ENCODE data around the gene URB1. TPM values are rescaled to one million over a fixed set of nuclear protein-coding genes. Genes with fewer than 3 reads are reported as not detected.

URB1 gene
- polyA plus RNA-seq, 3 donors: 3.8 to 9.1 (median 4.0) TPM

DNA sequence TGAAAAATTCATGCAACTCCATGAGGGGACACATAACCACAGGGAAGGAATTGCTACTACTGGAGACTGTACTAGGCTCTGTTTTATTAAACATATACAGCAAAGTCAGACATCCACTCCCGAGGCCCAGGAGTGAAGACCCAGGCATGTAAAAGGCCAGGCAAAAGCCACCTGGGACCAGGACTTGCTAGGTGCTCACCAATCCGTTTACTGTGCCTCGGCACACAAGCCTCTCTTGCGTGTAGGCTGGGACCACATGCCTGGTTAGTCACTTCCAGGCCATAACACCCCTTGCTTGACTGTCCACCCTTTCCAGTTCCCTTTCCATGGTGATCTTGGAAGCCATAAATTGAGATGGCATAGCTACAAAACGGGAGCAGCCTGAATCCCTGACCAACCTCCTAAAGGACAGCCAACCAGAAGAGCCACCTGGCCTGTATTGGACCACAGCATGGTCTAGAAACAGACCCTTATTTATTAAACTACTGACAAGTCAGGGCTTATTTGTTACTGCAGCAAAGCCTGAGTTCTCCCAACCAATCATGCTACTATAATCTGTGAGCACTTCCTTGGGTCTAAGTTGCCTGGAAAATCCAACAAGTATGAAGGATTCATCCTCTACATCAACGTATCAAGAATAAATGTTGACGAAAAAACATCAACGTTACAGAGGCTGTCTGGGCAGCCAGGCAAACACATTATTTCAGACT lies 39.7 kb downstream of the URB1 start:
- WGBS, 3 donors: 93 to 97% (median 95%) methylated on average over 8 of the region's 8 CpGs
- no peak overlapping the region for H3K27ac ChIP-seq (ENCODE audit: low read depth, low read length)

DNA sequence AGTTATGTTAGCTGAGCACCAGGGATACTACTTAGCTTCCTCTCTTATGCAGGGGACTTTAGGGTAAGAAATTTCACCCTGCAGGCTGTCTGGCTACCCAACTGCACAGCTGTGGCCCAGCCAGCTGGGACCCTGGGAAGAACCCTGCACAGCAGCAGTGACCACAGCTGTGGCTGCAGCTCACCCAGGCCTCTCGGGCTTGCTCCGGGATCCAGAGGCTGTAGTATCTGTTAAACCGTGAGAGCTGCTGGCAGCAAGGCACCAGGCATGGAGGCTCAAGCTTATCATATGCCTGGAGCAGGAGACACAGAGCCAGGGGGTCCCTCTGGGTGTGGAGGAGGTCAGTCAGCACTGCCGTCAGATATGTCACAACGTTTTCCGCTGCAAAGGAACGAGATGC lies 40.3 kb downstream of the URB1 start:
- no peak overlapping the region for H3K27ac ChIP-seq (ENCODE audit: low read depth, low read length)
- 90 to 91% (median 91%) methylated on average over 7 of the region's 7 CpGs for WGBS, 3 donors

DNA sequence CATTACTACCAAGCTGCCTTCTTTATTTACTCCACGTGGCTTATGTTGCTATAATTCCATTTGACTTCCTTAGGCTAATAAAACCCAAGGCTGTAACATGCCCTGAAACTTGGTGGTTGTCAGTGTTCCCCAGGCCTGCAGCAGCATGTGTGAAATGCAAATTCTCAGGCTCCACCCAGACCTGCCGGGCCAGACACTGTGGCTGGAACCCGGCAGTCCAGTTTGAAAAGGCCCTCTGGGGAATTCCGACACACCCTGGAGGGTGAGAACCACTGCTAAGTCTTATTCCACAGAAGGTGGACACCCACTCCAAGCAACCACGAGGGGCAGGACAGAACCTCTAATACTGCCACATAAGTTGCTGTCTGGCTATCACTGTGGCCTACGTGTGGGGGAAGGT lies 41.4 kb downstream of the URB1 start:
- WGBS, 3 donors: 84 to 89% (median 85%) methylated on average over 6 of the region's 6 CpGs
- no peak overlapping the region for H3K27ac ChIP-seq (ENCODE audit: low read depth, low read length)

DNA sequence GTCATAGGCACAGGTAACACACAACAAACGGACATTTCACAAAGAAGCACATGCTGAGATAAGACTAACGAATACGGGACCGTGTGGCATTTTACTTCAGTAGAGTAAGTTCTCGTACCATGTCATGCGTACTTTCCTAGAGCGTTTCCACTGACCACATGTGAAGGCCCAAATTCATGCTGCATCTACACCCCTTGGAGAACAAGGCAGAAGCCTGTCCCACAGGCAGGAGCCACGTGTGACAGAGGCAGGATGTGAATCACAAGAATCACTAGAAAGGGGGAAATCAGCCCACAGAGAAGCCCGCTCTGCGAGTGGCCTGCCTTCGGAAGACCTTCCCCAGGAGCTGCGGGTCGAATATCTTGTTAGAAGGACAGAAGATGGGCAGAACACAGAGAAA lies 41.8 kb downstream of the URB1 start:
- no peak overlapping the region for H3K27ac ChIP-seq (ENCODE audit: low read depth, low read length)
- WGBS, 3 donors: 89 to 92% (median 90%) methylated on average over 13 of the region's 13 CpGs

DNA sequence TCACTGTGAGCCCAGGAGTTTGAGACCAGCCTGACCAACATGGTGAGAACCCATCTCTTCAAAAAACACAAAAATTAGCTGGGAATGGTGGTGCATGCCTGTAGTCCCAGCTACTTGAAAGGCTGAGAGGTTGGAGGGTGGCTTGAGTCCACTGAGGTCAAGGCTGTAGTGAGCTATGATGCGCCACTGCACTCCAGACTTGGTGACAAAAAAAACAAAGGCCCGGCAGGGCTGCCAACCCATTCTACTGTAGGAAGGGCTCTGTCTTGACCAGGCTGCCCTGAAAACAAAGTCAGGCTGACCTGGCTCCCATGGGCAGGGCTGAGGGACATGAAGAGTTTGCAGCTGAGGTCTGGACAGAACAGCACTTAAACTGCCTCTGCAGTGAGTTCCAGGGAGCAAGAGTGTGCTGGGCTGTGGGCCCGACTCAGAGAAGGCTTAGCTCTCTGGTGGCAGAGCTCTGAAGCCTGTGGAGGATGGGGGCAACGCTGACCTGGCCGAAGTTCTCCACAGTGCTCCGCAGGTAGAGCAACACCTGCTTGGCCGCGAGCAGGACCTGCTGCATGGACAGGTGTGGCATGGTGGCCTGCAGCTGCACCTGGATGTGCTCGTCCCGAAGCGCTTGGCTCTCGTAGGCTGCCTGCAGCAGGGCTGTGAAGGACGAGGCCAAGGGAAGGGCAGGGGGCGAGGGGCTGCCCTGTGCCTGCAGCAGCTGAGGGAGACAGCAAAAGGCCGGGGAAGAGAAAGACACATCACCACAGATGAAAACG lies 42.4 kb downstream of the URB1 start:
- 92 to 96% (median 95%) methylated on average over 16 of the region's 16 CpGs for WGBS, 3 donors
- H3K27ac ChIP-seq (ENCODE audit: low read depth, low read length): no peak overlapping the region

DNA sequence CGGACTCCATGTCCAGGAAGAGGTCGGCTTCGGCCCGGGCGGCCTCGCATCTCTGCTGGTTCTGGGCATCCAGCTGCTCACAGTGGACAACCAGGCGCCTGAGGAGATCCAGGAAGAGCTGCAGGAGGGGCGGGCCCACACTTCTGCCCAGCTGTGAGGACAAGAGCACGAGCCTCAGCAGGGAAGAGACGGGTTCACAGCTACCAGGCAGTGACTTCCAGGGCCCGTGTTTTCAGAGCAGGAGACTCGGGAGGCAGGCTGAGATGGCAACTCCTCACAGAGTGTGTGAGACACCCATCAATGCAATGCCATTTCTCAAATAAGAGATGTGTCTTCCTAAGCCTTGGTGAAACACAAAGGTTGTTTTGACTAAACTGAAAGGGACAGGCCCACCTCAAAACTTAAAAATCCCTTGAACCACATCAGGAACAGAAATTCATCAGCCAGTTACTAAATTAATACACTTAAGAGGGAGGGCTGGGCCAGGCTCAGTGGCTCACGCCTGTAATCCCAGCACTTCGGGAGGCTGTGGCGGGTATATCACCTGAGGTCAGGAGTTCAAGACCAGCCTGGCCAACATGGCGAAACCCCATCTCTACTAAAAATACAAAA lies 43.4 kb downstream of the URB1 start:
- 90 to 95% (median 93%) methylated on average over 16 of the region's 16 CpGs for WGBS, 3 donors
- no peak overlapping the region for H3K27ac ChIP-seq (ENCODE audit: low read depth, low read length)

DNA sequence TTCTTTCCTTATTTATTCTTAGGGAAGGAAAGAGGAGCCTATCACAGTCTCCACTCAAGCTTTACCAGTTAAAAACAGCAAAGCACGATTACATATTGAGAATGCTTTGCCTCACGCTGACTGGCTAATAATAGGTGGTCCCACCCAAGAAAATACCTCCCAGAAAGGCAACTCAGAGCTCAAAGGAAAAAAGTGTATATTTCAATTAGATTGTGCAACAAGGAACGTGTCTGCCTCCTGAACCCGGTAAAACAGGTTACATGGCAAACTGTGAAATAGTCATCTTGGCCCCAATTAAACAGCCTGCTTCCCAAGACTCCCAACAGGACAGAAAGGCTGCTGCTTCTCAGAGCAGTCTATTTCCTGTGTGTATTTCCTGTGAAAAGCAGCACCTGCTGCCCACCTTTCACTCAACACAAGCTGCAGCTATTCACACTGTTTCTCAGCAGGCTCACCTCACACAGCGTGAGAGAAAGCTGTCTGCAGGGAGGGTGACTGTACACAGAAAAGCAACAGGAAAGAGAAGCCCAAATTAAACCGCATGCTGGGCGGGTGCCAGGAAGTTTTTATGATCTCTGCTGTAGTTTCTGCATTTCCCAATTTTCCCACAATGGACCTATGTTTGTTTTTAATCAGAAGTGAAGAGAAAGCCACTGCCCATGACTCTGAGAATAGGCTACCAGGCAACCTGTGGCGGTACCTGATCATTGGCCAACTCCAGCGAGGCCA lies 44.0 kb downstream of the URB1 start:
- WGBS, 3 donors: 67 to 91% (median 84%) methylated on average over 9 of the region's 9 CpGs
- no peak overlapping the region for H3K27ac ChIP-seq (ENCODE audit: low read depth, low read length)

DNA sequence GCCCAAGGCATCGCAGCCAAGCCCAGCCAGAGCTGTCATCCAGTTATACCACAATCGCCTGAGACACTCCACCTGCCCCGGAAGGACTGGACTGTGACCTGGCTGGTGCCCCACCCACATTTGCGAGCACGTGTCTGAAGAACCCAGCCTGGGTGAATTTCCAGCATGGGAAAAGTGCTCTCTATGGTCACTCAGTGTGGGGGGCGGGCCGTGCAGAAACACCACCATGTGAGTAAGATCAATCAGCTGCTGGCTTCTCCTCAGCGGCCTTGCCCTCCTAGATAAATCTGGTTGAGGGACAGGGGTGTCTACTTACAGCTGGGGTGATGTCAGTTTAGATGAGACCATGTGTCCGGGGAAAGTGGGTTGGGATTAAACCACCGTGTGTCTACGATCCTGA lies 44.8 kb downstream of the URB1 start:
- 77 to 91% (median 88%) methylated on average over 11 of the region's 11 CpGs for WGBS, 3 donors
- H3K27ac ChIP-seq (ENCODE audit: low read depth, low read length): no peak overlapping the region

DNA sequence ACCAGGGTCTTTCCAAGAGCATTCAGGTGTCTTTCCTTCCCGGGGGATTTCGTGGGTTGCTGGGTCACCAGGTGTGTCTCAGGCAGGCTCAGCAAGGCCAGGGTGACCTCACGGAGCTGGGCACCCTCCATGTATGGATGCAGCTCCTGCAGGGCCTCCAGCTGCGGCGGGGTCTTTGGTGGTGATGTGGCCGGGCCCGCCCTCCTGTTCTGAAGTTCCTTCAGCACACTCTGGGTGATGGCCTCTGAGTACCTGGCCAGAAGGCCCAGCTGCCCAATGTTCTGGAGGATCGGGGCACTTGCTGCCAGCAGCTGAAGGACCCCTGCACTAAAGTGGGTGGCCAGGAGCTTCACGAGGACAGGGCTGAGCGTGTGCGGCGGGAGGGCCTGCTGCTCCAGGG lies 45.5 kb downstream of the URB1 start:
- H3K27ac ChIP-seq (ENCODE audit: low read depth, low read length): no peak overlapping the region
- WGBS, 3 donors: 93 to 94% (median 94%) methylated on average over 12 of the region's 12 CpGs

DNA sequence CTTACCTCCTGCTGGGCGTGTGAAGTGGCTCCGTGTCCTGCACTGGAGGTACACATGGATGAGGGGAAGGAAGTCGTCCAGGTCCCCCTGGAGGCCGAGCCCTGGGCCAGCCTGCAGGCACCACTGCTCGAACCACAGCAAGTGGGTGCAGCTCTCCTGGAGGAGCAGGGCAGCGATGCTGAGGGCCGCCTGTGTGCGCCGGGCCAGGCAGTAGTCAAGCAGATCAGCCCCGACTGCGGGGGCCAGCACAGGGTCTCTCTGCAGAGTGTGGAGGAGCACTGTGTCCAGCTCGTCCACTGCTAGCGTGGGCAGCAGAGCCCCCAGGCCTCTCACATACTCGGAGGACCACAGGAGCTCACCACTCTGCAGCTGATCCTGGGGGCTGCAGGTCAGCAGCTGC lies 45.9 kb downstream of the URB1 start:
- 92 to 97% (median 96%) methylated on average over 14 of the region's 14 CpGs for WGBS, 3 donors
- H3K27ac ChIP-seq (ENCODE audit: low read depth, low read length): no peak overlapping the region

DNA sequence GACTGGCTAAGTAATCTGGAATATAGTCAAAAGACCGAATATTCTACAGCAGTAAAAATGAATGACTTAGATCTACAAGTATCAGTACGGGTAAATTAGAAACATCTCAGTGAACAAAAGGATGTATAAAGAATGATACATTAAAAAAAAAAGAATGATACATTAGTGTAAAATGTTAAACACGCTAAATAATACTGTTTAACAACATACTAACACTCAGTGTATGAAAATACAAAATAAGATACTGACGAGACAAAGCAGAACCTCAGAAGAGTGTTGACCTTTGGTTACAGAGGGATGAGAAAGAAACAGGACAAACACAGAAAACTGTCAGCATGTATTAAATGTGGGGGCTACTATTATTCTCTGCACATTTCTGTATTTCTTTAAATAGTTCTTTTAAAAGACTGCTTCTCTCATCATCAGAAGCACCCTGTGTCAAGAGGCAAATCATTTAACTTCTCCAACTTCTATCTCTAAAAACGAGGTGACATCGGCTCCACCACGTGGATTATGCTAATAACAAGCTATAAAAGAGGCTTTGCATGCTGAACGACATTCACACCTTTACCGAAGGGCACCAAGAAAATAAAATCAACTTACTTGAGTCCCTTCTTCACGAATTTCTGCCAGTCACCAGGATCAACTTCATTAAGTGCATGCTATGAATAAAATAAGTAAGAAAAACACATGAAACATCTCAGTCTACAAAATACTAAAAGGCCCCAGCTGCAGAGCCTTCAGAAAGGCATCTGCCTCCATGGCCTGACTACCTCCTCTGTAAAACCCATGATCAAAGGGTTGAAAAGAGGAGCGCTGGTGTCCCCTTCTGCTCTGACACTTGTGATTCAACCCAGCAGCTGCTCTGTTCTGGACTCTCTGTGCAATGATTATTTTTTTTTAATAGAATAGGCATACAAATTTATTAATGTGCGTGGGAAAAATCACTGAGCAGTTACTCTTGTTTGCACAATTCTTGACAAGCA lies 51.7 kb downstream of the URB1 start:
- WGBS, 3 donors: 76 to 83% (median 76%) methylated on average over 12 of the region's 12 CpGs

DNA sequence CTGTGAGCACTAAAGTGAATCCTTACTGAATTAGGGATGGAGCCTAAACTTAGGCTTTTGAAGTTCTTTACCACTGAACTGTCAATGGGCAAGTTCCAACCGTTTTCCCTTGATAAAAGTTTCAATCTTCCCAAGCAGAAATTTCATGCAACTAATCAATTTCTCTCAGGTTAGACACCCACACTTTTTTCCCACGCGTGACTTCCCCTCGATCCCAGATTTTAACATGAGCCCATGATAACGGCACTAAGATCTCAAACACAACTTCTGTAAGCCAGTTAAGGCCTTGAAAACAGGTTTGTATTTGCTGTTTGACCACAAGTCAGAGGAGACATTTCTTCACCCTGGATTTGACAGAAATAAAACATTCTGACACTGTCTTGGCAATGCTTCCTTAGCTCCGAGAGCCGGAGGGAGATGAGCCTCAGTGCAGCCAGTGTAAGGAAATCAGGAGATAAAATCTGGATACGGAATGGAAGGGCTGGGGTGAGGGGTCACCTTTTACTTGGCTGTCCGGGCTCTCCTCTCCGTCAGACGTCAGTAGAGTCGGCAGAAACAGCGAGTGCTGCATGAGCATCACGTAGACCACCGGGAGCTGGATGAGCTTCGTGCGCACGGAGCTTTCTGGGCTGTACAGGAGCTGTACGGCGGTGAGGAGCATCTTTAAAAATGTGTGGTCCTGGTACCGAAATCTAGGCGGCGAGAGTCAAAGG lies 54.4 kb downstream of the URB1 start:
- no peak overlapping the region for H3K27ac ChIP-seq (ENCODE audit: low read depth, low read length)
- WGBS, 3 donors: 81 to 94% (median 91%) methylated on average over 23 of the region's 23 CpGs

More for the DNA sequence above, 51.7 kb downstream of the URB1 start:
- no peak overlapping the region for H3K27ac ChIP-seq (ENCODE audit: low read depth, low read length)

DNA sequence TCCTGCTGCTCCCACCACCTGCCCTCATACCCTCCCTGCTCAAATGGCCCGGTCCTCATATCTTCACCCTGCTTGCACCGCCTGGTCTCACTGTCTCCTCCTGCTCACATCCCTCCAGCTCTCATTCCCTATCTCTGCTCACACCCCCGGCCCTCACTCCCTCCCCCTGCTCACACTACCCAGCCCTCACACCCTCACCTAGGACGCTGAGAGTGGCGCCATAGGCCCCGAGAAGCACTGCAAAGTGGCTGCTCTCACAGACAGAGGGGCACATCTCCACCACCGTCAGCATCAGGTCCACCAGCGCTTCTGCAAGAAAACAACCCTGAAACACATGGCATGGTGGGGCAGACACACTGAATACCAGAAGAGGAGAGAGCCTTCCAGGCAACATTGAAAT lies 55.6 kb downstream of the URB1 start:
- H3K27ac ChIP-seq (ENCODE audit: low read depth, low read length): no peak overlapping the region
- WGBS, 3 donors: 92 to 94% (median 94%) methylated on average over 8 of the region's 8 CpGs

DNA sequence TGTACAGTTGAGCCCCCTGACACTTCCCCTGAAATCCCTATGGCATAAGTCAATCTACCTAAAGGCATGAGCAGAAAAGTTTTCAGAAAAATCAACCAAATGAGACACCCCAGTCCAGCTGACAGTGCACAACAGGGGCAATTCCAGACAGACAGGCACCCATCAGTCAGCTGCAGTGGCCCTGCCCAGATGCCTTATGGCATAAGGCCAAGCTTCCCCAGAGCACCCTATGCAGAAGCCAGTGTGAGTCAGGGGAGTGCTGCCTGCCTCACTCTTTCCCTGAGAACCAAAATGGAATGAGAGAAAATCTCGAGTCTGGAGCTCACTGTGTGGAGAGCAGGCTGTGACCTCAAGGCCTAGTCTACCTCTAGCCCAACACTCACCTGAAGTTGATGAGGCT lies 56.1 kb downstream of the URB1 start:
- no peak overlapping the region for H3K27ac ChIP-seq (ENCODE audit: low read depth, low read length)
- 67 to 82% (median 80%) methylated on average over 1 of the region's 1 CpG for WGBS, 3 donors

DNA sequence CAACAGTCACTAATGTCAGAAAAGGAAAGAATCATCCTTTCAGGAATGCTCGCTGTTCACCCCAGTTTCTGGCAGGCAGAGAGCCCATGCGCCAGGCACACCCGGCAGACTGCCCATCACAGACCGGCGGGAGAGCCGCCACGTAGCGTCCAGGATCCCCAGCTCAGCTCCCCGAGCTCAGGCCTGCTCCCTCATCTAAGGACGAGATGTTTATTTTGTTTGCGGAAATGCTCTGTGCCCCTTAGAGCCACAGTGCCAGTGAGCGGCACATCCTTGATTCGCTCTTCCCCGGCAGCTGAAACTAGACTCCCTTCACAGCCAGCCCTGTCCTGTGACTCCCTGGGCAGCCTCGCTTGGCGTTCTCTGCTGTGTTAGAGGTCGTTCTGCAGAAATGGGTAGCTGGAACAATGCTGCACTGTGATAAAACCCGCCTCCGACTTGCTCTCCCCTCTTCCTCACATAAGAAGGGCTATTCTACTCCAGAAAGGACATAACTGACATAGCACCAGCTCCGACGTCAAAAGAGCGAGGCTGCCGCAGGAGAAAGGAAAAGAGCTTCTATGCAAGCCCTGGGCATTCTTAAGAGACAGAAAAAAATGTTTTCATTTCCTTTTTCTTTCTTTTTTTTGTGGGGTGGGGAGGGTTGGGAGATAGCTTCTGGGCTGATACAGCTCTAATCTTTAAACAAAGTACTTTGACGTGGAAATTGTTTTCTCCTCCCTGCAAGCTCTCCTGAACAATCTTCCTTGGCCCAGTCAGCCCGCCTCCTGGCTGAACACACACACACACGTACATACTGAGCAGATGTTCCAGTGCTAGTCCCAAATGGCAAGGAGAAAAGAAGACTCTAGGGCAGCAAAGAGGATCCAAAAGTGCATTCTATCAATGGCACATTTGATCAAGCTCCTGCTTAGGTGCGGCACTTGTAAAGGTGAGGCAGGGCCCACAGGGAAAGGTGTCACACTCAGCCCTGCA lies 56.9 kb downstream of the URB1 start:
- no peak overlapping the region for H3K27ac ChIP-seq (ENCODE audit: low read depth, low read length)
- 81 to 87% (median 84%) methylated on average over 26 to 27 of the region's 27 CpGs for WGBS, 3 donors

DNA sequence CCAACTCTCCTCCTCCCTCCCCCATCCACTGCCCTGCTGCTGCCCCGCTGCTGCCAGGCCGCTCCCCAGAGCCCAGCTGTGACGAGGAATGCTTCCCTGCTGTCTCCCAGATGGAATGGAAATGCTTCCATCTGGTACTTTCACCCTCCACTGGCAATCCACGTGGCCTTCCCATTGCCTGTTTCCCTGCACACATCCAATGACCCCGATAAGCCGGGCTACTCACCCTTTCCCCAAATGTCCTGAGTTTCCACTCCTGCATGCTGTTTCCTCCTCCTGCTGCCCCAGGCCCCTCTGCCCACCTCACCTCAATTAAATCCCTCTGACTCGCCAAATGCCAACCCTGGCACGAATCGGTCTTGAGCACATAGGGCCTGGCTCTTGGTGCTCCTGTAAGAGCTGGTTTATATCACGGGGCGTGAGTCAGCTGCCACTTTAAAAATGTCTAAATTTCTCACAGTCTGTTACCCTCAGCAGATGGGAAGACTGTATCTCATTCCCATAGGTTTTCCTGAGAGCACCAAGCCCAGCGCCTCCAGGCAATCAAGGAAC lies 57.8 kb downstream of the URB1 start:
- 76 to 92% (median 89%) methylated on average over 12 of the region's 12 CpGs for WGBS, 3 donors
- no peak overlapping the region for H3K27ac ChIP-seq (ENCODE audit: low read depth, low read length)
